ENCODE data around the gene ATG3. TPM values are rescaled to one million over a fixed set of nuclear protein-coding genes. Genes with fewer than 3 reads are reported as not detected.
A peak's percentile ranks its signal among the peaks of the same experiment; 100 is the strongest.

Gene ATG3
- total and polyA plus RNA-seq, 9 of the 15 experiments (the other 6 are each of a cell fraction or from before 2014, with no cell fraction given): 48.7 to 107 (median 64.7) TPM

DNA sequence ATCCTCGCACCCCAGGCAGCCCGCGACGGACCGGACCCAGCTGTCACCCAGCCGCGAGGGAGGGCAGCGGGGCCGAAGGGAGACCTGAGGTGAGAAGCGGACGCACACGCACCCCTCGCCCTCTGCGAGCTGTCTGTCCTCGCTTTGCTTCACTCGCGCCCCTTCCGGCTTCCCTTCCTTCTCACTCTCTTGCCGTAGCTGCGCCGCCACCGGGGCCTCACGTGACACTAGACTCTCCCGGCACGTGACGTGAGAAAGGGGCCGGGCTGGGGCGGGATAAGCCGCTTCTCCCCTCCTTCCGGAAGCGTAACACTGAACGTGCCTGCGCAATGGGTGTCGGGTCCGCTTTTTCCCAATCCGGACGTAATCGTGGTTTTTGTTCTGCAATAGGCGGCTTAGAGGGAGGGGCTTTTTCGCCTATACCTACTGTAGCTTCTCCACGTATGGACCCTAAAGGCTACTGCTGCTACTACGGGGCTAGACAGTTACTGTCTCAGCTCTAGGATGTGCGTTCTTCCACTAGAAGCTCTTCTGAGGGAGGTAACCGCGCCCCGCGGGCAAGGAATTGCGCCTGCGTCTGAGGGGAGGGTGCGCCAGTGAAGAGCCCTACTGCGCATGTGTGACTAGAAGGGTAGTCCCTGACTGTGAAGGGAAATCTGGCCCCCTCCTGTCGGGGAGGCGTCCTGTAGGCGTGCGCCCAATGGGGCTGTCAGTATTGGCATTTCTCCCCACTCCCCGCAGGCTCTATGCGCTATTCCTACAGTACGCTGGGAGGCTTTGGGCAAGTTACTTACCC lies at the start of gene ATG3, which contains the start of gene SLC35A5 (continued):
- TF ChIP-seq ARID1B (IDR thresholded peaks at IDR 0.05) (0 out of 2 replicates have a peak, but pooled peaks have one; percentile 40), CREB1 (IDR thresholded peaks at IDR 0.05) (peak; percentile 51), CREB1 (CRISPR knock-in tag; IDR thresholded peaks at IDR 0.05) (peak; percentile 50; the same call in 1 of the 2 replicates), EP300 (IDR thresholded peaks at IDR 0.05; ENCODE audit: low read length) (peak; percentile 26; the same call in 1 of the 2 replicates), HDAC2 (IDR thresholded peaks at IDR 0.05) (0 out of 2 replicates have a peak, but pooled peaks have one; percentile 30), HCFC1 (IDR thresholded peaks at IDR 0.05; ENCODE audit: low read depth, low read length) (peak; percentile 72), NFRKB (IDR thresholded peaks at IDR 0.05; ENCODE audit: low read depth) (peak; percentile 39; the same call in 1 of the 2 replicates), ELF1 (tag; IDR thresholded peaks at IDR 0.05) (peak; percentile 97), PHF8 (IDR thresholded peaks at IDR 0.05; ENCODE audit: borderline replicate concordance, low read length) (peak; percentile 77; the same call in 1 of the 2 replicates), SAFB (IDR thresholded peaks at IDR 0.05; ENCODE audit: borderline replicate concordance, low read depth, low read length) (no peak)
- TF ChIP-seq, protein P1, sequence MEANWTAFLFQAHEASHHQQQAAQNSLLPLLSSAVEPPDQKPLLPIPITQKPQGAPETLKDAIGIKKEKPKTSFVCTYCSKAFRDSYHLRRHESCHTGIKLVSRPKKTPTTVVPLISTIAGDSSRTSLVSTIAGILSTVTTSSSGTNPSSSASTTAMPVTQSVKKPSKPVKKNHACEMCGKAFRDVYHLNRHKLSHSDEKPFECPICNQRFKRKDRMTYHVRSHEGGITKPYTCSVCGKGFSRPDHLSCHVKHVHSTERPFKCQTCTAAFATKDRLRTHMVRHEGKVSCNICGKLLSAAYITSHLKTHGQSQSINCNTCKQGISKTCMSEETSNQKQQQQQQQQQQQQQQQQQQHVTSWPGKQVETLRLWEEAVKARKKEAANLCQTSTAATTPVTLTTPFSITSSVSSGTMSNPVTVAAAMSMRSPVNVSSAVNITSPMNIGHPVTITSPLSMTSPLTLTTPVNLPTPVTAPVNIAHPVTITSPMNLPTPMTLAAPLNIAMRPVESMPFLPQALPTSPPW (CRISPR knock-in tag; IDR thresholded peaks at IDR 0.05): peak; percentile 68
- TF ChIP-seq, protein P2, sequence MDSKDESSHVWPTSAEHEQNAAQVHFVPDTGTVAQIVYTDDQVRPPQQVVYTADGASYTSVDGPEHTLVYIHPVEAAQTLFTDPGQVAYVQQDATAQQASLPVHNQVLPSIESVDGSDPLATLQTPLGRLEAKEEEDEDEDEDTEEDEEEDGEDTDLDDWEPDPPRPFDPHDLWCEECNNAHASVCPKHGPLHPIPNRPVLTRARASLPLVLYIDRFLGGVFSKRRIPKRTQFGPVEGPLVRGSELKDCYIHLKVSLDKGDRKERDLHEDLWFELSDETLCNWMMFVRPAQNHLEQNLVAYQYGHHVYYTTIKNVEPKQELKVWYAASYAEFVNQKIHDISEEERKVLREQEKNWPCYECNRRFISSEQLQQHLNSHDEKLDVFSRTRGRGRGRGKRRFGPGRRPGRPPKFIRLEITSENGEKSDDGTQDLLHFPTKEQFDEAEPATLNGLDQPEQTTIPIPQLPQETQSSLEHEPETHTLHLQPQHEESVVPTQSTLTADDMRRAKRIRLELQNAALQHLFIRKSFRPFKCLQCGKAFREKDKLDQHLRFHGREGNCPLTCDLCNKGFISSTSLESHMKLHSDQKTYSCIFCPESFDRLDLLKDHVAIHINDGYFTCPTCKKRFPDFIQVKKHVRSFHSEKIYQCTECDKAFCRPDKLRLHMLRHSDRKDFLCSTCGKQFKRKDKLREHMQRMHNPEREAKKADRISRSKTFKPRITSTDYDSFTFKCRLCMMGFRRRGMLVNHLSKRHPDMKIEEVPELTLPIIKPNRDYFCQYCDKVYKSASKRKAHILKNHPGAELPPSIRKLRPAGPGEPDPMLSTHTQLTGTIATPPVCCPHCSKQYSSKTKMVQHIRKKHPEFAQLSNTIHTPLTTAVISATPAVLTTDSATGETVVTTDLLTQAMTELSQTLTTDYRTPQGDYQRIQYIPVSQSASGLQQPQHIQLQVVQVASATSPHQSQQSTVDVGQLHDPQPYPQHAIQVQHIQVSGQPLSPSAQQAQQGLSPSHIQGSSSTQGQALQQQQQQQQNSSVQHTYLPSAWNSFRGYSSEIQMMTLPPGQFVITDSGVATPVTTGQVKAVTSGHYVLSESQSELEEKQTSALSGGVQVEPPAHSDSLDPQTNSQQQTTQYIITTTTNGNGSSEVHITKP (IDR thresholded peaks at IDR 0.05; ENCODE audit: partially characterized antibody): peak; percentile 50
- TF ChIP-seq, protein P3, sequence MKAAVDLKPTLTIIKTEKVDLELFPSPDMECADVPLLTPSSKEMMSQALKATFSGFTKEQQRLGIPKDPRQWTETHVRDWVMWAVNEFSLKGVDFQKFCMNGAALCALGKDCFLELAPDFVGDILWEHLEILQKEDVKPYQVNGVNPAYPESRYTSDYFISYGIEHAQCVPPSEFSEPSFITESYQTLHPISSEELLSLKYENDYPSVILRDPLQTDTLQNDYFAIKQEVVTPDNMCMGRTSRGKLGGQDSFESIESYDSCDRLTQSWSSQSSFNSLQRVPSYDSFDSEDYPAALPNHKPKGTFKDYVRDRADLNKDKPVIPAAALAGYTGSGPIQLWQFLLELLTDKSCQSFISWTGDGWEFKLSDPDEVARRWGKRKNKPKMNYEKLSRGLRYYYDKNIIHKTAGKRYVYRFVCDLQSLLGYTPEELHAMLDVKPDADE (conservative IDR thresholded peaks at IDR 0.05; ENCODE audit: control insufficient read depth, low read depth, low read length): peak; percentile 65
- TF ChIP-seq, protein P4, sequence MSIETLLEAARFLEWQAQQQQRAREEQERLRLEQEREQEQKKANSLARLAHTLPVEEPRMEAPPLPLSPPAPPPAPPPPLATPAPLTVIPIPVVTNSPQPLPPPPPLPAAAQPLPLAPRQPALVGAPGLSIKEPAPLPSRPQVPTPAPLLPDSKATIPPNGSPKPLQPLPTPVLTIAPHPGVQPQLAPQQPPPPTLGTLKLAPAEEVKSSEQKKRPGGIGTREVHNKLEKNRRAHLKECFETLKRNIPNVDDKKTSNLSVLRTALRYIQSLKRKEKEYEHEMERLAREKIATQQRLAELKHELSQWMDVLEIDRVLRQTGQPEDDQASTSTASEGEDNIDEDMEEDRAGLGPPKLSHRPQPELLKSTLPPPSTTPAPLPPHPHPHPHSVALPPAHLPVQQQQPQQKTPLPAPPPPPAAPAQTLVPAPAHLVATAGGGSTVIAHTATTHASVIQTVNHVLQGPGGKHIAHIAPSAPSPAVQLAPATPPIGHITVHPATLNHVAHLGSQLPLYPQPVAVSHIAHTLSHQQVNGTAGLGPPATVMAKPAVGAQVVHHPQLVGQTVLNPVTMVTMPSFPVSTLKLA (conservative IDR thresholded peaks at IDR 0.05): peak; percentile 90 to 93
- TF ChIP-seq, protein P5, sequence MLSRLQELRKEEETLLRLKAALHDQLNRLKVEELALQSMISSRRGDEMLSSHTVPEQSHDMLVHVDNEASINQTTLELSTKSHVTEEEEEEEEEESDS (CRISPR knock-in tag; IDR thresholded peaks at IDR 0.05): no peak
- TF ChIP-seq, protein P6, sequence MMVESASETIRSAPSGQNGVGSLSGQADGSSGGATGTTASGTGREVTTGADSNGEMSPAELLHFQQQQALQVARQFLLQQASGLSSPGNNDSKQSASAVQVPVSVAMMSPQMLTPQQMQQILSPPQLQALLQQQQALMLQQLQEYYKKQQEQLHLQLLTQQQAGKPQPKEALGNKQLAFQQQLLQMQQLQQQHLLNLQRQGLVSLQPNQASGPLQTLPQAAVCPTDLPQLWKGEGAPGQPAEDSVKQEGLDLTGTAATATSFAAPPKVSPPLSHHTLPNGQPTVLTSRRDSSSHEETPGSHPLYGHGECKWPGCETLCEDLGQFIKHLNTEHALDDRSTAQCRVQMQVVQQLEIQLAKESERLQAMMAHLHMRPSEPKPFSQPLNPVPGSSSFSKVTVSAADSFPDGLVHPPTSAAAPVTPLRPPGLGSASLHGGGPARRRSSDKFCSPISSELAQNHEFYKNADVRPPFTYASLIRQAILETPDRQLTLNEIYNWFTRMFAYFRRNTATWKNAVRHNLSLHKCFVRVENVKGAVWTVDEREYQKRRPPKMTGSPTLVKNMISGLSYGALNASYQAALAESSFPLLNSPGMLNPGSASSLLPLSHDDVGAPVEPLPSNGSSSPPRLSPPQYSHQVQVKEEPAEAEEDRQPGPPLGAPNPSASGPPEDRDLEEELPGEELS (CRISPR knock-in tag; IDR thresholded peaks at IDR 0.05; ENCODE audit: borderline replicate concordance): no peak
